ENCODE results near the gene KCNJ15. TPM values are rescaled to one million over a fixed set of nuclear protein-coding genes. Genes with fewer than 3 reads are reported as not detected.

Gene KCNJ15
- polyA plus RNA-seq, 1 donor from 2014 or later = not detected

DNA sequence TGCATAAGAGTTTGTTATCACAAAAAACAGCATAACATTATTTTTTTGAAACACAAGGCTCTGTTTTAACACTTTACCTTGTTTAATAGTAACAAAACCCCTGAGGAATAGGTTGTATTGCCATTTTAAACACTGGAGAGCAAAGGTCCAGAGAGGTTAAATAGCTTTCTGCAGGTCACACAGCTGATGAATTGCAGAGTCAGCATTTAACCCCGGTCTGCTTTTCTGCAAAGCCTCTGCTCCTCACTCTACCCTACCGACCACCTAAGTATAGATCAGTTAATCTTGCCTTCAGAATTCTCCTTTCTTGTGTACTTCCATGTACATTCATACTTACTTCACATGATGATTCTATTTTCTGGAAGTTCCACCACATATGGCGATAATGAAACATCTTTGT is 42.0 kb downstream of the KCNJ15 start:
- Histone ChIP-seq H3F3A (ENCODE audit: insufficient read depth, low read length, poor library complexity, severe bottlenecking) (no peaks in the 10 kb centered on the region), H3K27me3 (ENCODE audit: insufficient read depth, low read depth, low read length) (no peaks in the 10 kb centered on the region), H3K4me2 (ENCODE audit: low read length) (no peak overlapping the region), H3K27ac (ENCODE audit: low read length) (no peak overlapping the region), H3K9me2 (ENCODE audit: insufficient read depth, low read length) (no peaks in the 10 kb centered on the region), H3K36me3 (ENCODE audit: insufficient read depth, low read length) (no peaks in the 10 kb centered on the region), H3K9me3 (ENCODE audit: low read length) (no peaks in the 10 kb centered on the region), H3K9ac (ENCODE audit: low read length) (no peak overlapping the region), H2AFZ (ENCODE audit: low read depth, low read length) (no peak overlapping the region), H3K4me3 (ENCODE audit: low read length) (no peak overlapping the region), H3K79me2 (replicated peaks; ENCODE audit: insufficient read depth, low read length) (no peaks in the 10 kb centered on the region), H4K20me1 (ENCODE audit: insufficient read depth) (no peaks in the 10 kb centered on the region)
- TF ChIP-seq MXI1 (conservative IDR thresholded peaks at IDR 0.05; ENCODE audit: poor library complexity, severe bottlenecking) = no peak
- no peak for TF ChIP-seq EP300 (conservative IDR thresholded peaks at IDR 0.05; ENCODE audit: poor library complexity, severe bottlenecking)
- no peak for TF ChIP-seq SMC3 (conservative IDR thresholded peaks at IDR 0.05; ENCODE audit: poor library complexity)
- TF ChIP-seq, protein P1, sequence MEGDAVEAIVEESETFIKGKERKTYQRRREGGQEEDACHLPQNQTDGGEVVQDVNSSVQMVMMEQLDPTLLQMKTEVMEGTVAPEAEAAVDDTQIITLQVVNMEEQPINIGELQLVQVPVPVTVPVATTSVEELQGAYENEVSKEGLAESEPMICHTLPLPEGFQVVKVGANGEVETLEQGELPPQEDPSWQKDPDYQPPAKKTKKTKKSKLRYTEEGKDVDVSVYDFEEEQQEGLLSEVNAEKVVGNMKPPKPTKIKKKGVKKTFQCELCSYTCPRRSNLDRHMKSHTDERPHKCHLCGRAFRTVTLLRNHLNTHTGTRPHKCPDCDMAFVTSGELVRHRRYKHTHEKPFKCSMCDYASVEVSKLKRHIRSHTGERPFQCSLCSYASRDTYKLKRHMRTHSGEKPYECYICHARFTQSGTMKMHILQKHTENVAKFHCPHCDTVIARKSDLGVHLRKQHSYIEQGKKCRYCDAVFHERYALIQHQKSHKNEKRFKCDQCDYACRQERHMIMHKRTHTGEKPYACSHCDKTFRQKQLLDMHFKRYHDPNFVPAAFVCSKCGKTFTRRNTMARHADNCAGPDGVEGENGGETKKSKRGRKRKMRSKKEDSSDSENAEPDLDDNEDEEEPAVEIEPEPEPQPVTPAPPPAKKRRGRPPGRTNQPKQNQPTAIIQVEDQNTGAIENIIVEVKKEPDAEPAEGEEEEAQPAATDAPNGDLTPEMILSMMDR (IDR thresholded peaks at IDR 0.05; ENCODE audit: poor library complexity, severe bottlenecking) = no peak
- no peak for TF ChIP-seq TAF1 (IDR thresholded peaks at IDR 0.05; ENCODE audit: low read depth)

DNA sequence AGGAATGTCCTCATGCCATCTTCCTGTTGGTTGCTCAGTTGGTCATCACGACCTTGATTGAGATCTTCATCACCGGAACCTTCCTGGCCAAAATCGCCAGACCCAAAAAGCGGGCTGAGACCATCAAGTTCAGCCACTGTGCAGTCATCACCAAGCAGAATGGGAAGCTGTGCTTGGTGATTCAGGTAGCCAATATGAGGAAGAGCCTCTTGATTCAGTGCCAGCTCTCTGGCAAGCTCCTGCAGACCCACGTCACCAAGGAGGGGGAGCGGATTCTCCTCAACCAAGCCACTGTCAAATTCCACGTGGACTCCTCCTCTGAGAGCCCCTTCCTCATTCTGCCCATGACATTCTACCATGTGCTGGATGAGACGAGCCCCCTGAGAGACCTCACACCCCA is 42.9 kb downstream of the KCNJ15 start:
- Histone ChIP-seq H3K9ac (ENCODE audit: low read length) (no peak overlapping the region), H3K9me2 (ENCODE audit: insufficient read depth, low read length) (no peaks in the 10 kb centered on the region), H3K27ac (ENCODE audit: low read length) (no peak overlapping the region), H3F3A (ENCODE audit: insufficient read depth, low read length, poor library complexity, severe bottlenecking) (no peaks in the 10 kb centered on the region), H4K20me1 (ENCODE audit: insufficient read depth) (no peaks in the 10 kb centered on the region), H3K9me3 (ENCODE audit: low read length) (no peaks in the 10 kb centered on the region), H3K36me3 (ENCODE audit: insufficient read depth, low read length) (no peaks in the 10 kb centered on the region), H3K4me2 (ENCODE audit: low read length) (no peak overlapping the region), H3K27me3 (ENCODE audit: insufficient read depth, low read depth, low read length) (no peaks in the 10 kb centered on the region), H2AFZ (ENCODE audit: low read depth, low read length) (no peak overlapping the region), H3K4me3 (ENCODE audit: low read length) (no peak overlapping the region), H3K79me2 (replicated peaks; ENCODE audit: insufficient read depth, low read length) (no peaks in the 10 kb centered on the region)
- TF ChIP-seq TAF1 (IDR thresholded peaks at IDR 0.05; ENCODE audit: low read depth) (no peak), EZH2 (IDR thresholded peaks at IDR 0.05; ENCODE audit: borderline replicate concordance, insufficient read depth, low read length, poor library complexity, severe bottlenecking) (no peak), MXI1 (conservative IDR thresholded peaks at IDR 0.05; ENCODE audit: poor library complexity, severe bottlenecking) (no peak), POLR2AphosphoS5 (IDR thresholded peaks at IDR 0.05) (no peak), EP300 (conservative IDR thresholded peaks at IDR 0.05; ENCODE audit: poor library complexity, severe bottlenecking) (no peak), RAD21 (conservative IDR thresholded peaks at IDR 0.05) (no peak), SMC3 (conservative IDR thresholded peaks at IDR 0.05; ENCODE audit: poor library complexity) (no peak)
- TF ChIP-seq, protein P2, sequence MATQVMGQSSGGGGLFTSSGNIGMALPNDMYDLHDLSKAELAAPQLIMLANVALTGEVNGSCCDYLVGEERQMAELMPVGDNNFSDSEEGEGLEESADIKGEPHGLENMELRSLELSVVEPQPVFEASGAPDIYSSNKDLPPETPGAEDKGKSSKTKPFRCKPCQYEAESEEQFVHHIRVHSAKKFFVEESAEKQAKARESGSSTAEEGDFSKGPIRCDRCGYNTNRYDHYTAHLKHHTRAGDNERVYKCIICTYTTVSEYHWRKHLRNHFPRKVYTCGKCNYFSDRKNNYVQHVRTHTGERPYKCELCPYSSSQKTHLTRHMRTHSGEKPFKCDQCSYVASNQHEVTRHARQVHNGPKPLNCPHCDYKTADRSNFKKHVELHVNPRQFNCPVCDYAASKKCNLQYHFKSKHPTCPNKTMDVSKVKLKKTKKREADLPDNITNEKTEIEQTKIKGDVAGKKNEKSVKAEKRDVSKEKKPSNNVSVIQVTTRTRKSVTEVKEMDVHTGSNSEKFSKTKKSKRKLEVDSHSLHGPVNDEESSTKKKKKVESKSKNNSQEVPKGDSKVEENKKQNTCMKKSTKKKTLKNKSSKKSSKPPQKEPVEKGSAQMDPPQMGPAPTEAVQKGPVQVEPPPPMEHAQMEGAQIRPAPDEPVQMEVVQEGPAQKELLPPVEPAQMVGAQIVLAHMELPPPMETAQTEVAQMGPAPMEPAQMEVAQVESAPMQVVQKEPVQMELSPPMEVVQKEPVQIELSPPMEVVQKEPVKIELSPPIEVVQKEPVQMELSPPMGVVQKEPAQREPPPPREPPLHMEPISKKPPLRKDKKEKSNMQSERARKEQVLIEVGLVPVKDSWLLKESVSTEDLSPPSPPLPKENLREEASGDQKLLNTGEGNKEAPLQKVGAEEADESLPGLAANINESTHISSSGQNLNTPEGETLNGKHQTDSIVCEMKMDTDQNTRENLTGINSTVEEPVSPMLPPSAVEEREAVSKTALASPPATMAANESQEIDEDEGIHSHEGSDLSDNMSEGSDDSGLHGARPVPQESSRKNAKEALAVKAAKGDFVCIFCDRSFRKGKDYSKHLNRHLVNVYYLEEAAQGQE (IDR thresholded peaks at IDR 0.05; ENCODE audit: borderline replicate concordance) = no peak
- TF ChIP-seq, protein P1 (IDR thresholded peaks at IDR 0.05; ENCODE audit: poor library complexity, severe bottlenecking) = no peak
